CD4-positive, alpha-beta T cell treated with Interleukin-21 for 1 hour (primary cell): ENCODE measurements around the gene ATG10.
"Not testable (repeated sequence)": the region's sequence is repeated elsewhere in the genome, so short reads cannot be mapped to it uniquely, and the experiment has no call there.

Experiments used
- DNase-seq: peaks from one replicate; pipeline ENCODE4 v3.0.0-alpha.2; 2020

The ATG10 gene

GRCh38 chr5:82244854-82245635 is 273.2 kb downstream of the ATG10 start:
- no peak for DNase-seq

- no peak for DNase-seq
Observed at GRCh38 chr5:82246960-82247574, 275.2 kb downstream of the ATG10 start.

GRCh38 chr5:82252744-82253143 is 280.9 kb downstream of the ATG10 start:
- no peak for DNase-seq

GRCh38 chr5:82255844-82256243 is 284.0 kb downstream of the ATG10 start:
- no peak for DNase-seq

- DNase-seq: no peak
Observed at GRCh38 chr5:82257247-82257646, 285.4 kb downstream of the ATG10 start.

- no peak for DNase-seq
Observed at GRCh38 chr5:82257729-82258128, 285.9 kb downstream of the ATG10 start.

GRCh38 chr5:82259172-82259800 is 287.5 kb downstream of the ATG10 start:
- no peak for DNase-seq

- DNase-seq: no peak
Observed at GRCh38 chr5:82265047-82265446, 293.2 kb downstream of the ATG10 start.

- not testable (repeated sequence) for DNase-seq
Observed at GRCh38 chr5:82267297-82267933, 295.6 kb downstream of the ATG10 start.

- DNase-seq: not testable (repeated sequence)
Observed at GRCh38 chr5:82269363-82269762, 297.5 kb downstream of the ATG10 start.

- not testable (repeated sequence) for DNase-seq
Observed at GRCh38 chr5:82272571-82273356, 300.9 kb downstream of the ATG10 start.

- DNase-seq: not testable (repeated sequence)
Observed at GRCh38 chr5:82273426-82273825, 301.6 kb downstream of the ATG10 start.

GRCh38 chr5:82274343-82275211 is 302.8 kb downstream of the ATG10 start:
- DNase-seq: no peak

- no peak for DNase-seq
Observed at GRCh38 chr5:82275216-82275664, 303.4 kb downstream of the ATG10 start.

- DNase-seq: no peak
Observed at GRCh38 chr5:82276800-82277612, 305.2 kb downstream of the ATG10 start.

GRCh38 chr5:82277613-82277986 is 305.8 kb downstream of the ATG10 start:
- no peak for DNase-seq

- DNase-seq: peak; percentile 88
Observed at GRCh38 chr5:82277987-82278710, 306.3 kb downstream of the ATG10 start, which contains the start of gene RPS23. RPS23 (minus strand) TSS chr5:82278354; CDS start chr5:82278323, 31 bp downstream.

- DNase-seq: no peak
Observed at GRCh38 chr5:82278711-82279370, 307.0 kb downstream of the ATG10 start.

- DNase-seq: no peak
Observed at GRCh38 chr5:82283893-82284292, 312.1 kb downstream of the ATG10 start.
